GM04504 (cell line): ENCODE results near the gene NEURL1B.

Source experiments
- DNase-seq: peaks from one replicate; pipeline ENCODE4 v3.0.0-alpha.2; 2012; ENCODE audit warnings: low read depth

NEURL1B gene

GRCh38 chr5:172732201-172732865 is 91.3 kb downstream of the NEURL1B start:
- DNase-seq: no peak

GRCh38 chr5:172733131-172733973 is 92.3 kb downstream of the NEURL1B start:
- peak; percentile 100 for DNase-seq

- no peak for DNase-seq
These were observed 92.9 kb downstream of the NEURL1B start for GRCh38 chr5:172733974-172734346.

GRCh38 chr5:172735141-172735831 is 94.2 kb downstream of the NEURL1B start:
- no peak for DNase-seq

- DNase-seq: no peak
These were observed 95.6 kb downstream of the NEURL1B start for GRCh38 chr5:172736508-172737135.

- DNase-seq: no peak
These were observed 98.3 kb downstream of the NEURL1B start for GRCh38 chr5:172739375-172739774.

GRCh38 chr5:172740428-172741205 is 99.6 kb downstream of the NEURL1B start:
- peak; percentile 93 for DNase-seq
